Lung (tissue), 12 donors: ENCODE data around the gene ACER3. TPM values are rescaled to one million over a fixed set of nuclear protein-coding genes. Genes with fewer than 3 reads are reported as not detected.

ENCODE experiments used
- ATAC-seq: fragments of 200-7000 bp; cut with Tn5 transposase; one replicate; pipeline ENCODE4 v1.9.1; 2020; ENCODE audit warnings: moderate number of reproducible peaks; ENCODE audit not compliant: insufficient read depth, low FRiP score
- DNase-seq, 3 donors: peaks; one replicate each; pipeline ENCODE4 v3.0.0-alpha.2; 2013 to 2017
- H3K27ac ChIP-seq, 2 donors: one replicate each; pipeline ENCODE4 v1.5.1; 2013; ENCODE audit warnings: mild to moderate bottlenecking in 2 of 2, moderate library complexity in 2 of 2, control low read depth in 1 of 2, inconsistent platforms in 1 of 2, low read depth in 1 of 2, low read length in 1 of 2
- H3K27me3 ChIP-seq, 3 donors: one replicate each; pipeline ENCODE4 v1.5.1; 2013; ENCODE audit warnings: low read length in 2 of 3; ENCODE audit not compliant: control insufficient read depth in 3 of 3, insufficient read depth in 3 of 3
- H3K36me3 ChIP-seq, 4 donors: one replicate each; pipeline ENCODE4 v1.5.1; 2013; ENCODE audit warnings: low read length in 4 of 4, mild to moderate bottlenecking in 1 of 4, moderate library complexity in 1 of 4; ENCODE audit not compliant: control insufficient read depth in 4 of 4, insufficient read depth in 4 of 4
- H3K4me1 ChIP-seq, 5 donors: one replicate each; pipeline ENCODE4 v1.5.1; 2013; ENCODE audit warnings: low read length in 5 of 5, mild to moderate bottlenecking in 2 of 5, moderate library complexity in 1 of 5; ENCODE audit not compliant: control insufficient read depth in 5 of 5, insufficient read depth in 5 of 5
- H3K4me3 ChIP-seq: one replicate; pipeline ENCODE4 v1.5.1; 2013; ENCODE audit warnings: mild to moderate bottlenecking, control low read depth, moderate library complexity
- H3K9ac ChIP-seq, 2 donors: one replicate each; pipeline ENCODE4 v1.5.1; 2013; ENCODE audit warnings: low read length in 2 of 2, control low read depth in 1 of 2; ENCODE audit not compliant: insufficient read depth in 1 of 2
- H3K9me3 ChIP-seq, 4 donors: one replicate each; pipeline ENCODE4 v1.5.1; 2013; ENCODE audit warnings: low read length in 3 of 4, mild to moderate bottlenecking in 1 of 4, moderate library complexity in 1 of 4; ENCODE audit not compliant: control insufficient read depth in 4 of 4, insufficient read depth in 3 of 4
- WGBS, 2 donors: extraction: QIAGEN DNeasy Blood & Tissue Kit; methylation state at CpG; one replicate each; pipeline ENCODE4 v1.1.7; 2013; 5-methylcytosine and 5-hydroxymethylcytosine counted together
- polyA plus RNA-seq, 2 donors: library from polyadenylated mRNA; stranded (reverse); fragments of 200-250 nt; gene quantifications; one replicate each; pipeline ENCODE4 v1.2.1, GENCODE V29; 2013
- total RNA-seq, 2 donors: library from RNA; depleted of rRNA in 1 of 2; stranded (reverse); fragments of >200 nt in 1 of 2; gene quantifications; one replicate each; pipeline ENCODE4 v1.2.1, GENCODE V29; 2014 to 2021
- TF ChIP-seq, protein P1 (sequence below): IDR thresholded peaks from 2 replicates; pipeline ENCODE4 v1.5.1; 2012; ENCODE audit warnings: mild to moderate bottlenecking; ENCODE audit errors: control extremely low read depth, extremely low read depth
- donor health status: control.
- donor health status: control.
- donor health status: Bipolar disorder and iron deficiency.
- donor health status: healthy.
- donor health status: DM: yes; HTN: yes; CAD: no.

Gene ACER3
- total and polyA plus RNA-seq, 4 donors: 7.9 to 37.0 (median 12.7) TPM

DNA sequence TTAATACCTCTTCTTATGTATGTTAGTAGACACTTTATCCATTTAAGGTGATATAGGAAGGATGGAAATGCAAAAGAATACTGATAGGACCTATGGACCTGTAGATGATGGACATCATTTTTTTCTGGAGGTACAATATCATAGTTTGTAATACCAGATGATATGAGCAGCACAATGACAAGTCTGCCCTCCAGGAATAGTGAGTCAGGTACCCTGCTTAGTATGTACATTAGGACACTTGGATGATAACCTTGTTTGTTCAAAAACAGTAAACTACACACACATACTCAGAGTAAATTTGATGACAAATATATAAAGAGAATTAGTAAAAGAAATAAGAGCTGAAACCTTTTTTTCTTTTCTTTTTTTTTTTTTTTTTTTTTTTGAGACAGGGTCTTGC is 114.8 kb downstream of the ACER3 start:
- no peak for DNase-seq
- TF ChIP-seq, protein P1, sequence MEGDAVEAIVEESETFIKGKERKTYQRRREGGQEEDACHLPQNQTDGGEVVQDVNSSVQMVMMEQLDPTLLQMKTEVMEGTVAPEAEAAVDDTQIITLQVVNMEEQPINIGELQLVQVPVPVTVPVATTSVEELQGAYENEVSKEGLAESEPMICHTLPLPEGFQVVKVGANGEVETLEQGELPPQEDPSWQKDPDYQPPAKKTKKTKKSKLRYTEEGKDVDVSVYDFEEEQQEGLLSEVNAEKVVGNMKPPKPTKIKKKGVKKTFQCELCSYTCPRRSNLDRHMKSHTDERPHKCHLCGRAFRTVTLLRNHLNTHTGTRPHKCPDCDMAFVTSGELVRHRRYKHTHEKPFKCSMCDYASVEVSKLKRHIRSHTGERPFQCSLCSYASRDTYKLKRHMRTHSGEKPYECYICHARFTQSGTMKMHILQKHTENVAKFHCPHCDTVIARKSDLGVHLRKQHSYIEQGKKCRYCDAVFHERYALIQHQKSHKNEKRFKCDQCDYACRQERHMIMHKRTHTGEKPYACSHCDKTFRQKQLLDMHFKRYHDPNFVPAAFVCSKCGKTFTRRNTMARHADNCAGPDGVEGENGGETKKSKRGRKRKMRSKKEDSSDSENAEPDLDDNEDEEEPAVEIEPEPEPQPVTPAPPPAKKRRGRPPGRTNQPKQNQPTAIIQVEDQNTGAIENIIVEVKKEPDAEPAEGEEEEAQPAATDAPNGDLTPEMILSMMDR: no peak
- no peak overlapping the region for H3K9ac ChIP-seq
- no peak overlapping the region for H3K27ac ChIP-seq
- H3K4me3 ChIP-seq: no peak overlapping the region
- H3K4me1 ChIP-seq: no peaks in the 10 kb centered on the region
- H3K36me3 ChIP-seq: peaks cover 0 to 10% (median 0%) of the 10 kb centered on the region in 4 donors
- ATAC-seq: no peak
- H3K9me3 ChIP-seq: peaks cover 0 to 7% (median 3%) of the 10 kb centered on the region in 4 donors
- H3K27me3 ChIP-seq: no peaks in the 10 kb centered on the region

DNA sequence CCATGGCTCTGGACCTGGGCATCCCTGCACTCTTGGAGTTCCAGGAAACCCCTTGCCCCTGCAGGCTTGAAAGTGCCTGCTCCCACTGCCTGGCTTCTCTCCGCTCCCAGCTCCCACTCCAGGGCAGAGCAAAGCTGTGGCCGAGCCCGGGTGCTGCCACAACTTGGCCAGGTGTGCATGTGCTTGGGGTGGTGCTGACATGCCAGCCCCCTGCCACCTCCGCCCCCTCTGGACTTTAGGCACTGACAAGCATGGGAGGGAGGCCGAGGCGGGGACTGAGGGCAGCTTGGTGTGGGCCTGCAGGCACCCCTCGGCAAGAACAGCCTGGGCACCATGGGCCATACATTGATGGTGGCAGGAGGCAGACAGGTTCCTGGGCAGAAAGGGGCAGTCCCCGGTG is 117.1 kb downstream of the ACER3 start:
- DNase-seq (no peak), ATAC-seq (no peak)
- TF ChIP-seq, protein P1: no peak
- Histone ChIP-seq H3K9ac (no peak overlapping the region), H3K36me3 (peaks cover 0 to 10% (median 0%) of the 10 kb centered on the region in 4 donors), H3K27me3 (no peaks in the 10 kb centered on the region), H3K27ac (no peak overlapping the region), H3K4me3 (no peak overlapping the region), H3K9me3 (peaks cover 0 to 5% (median 1%) of the 10 kb centered on the region in 4 donors), H3K4me1 (no peaks in the 10 kb centered on the region)
- 97 to 99% methylated on average over 8 of the region's 8 CpGs for WGBS, 2 donors

GRCh38 chr11:76978239-76978638 is 117.5 kb downstream of the ACER3 start:
- WGBS, 2 donors: 96 to 98% methylated on average over 4 of the region's 4 CpGs
- DNase-seq (no peak), ATAC-seq (no peak)
- Histone ChIP-seq H3K9me3 (peaks cover 0 to 5% (median 1%) of the 10 kb centered on the region in 4 donors), H3K27ac (no peak overlapping the region), H3K36me3 (peaks cover 0 to 10% (median 0%) of the 10 kb centered on the region in 4 donors), H3K4me3 (no peak overlapping the region), H3K9ac (no peak overlapping the region), H3K4me1 (no peaks in the 10 kb centered on the region), H3K27me3 (no peaks in the 10 kb centered on the region)
- TF ChIP-seq, protein P1: no peak

- H3K27ac ChIP-seq: no peak overlapping the region
- H3K36me3 ChIP-seq: peaks cover 0 to 10% (median 0%) of the 10 kb centered on the region in 4 donors
- H3K4me3 ChIP-seq: no peak overlapping the region
- no peak for ATAC-seq
- DNase-seq: no peak
- H3K9ac ChIP-seq: no peak overlapping the region
- WGBS, 2 donors: 95 to 98% methylated on average over 3 of the region's 3 CpGs
- peaks cover 0 to 5% (median 1%) of the 10 kb centered on the region in 4 donors for H3K9me3 ChIP-seq
- no peaks in the 10 kb centered on the region for H3K27me3 ChIP-seq
- TF ChIP-seq, protein P1: no peak
- no peaks in the 10 kb centered on the region for H3K4me1 ChIP-seq
Observed at GRCh38 chr11:76978818-76979217, 118.1 kb downstream of the ACER3 start.
